NB4 (cell line): ENCODE results near the gene NAIF1.

Experiments
- MYC ChIP-seq: IDR thresholded peaks from 2 replicates; pipeline ENCODE4 v1.6.1; 2011; ENCODE audit warnings: low read depth, low read length
- POLR2A ChIP-seq: IDR thresholded peaks from 2 replicates; pipeline ENCODE4 v1.6.1; 2011; ENCODE audit warnings: mild to moderate bottlenecking; ENCODE audit not compliant: insufficient read length; ENCODE audit errors: extremely low read depth
- TF ChIP-seq, protein P1 (sequence below): IDR thresholded peaks from one replicate; pipeline ENCODE4 v1.5.1; 2012; ENCODE audit warnings: low read depth, low read length

DNA sequence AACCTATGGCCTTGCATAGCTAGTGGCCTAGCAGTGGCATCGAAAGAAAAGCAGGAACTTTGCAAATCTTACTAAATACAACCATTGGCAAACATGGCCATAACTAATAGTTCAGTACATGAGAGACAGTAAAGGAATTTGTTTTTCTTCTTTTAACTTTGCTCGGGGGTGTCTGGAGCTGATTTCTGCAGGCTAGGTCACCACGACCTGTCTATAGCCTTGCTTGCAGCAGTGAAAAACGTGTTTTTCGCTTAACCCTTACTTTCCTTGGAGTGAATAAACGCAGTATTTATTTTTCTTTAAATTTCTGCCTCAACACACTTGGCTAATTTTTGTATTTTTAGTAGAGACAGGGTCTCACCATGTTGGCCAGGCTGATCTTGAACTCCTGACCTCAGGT is 19.9 kb downstream of the NAIF1 start:
- TF ChIP-seq, protein P1, sequence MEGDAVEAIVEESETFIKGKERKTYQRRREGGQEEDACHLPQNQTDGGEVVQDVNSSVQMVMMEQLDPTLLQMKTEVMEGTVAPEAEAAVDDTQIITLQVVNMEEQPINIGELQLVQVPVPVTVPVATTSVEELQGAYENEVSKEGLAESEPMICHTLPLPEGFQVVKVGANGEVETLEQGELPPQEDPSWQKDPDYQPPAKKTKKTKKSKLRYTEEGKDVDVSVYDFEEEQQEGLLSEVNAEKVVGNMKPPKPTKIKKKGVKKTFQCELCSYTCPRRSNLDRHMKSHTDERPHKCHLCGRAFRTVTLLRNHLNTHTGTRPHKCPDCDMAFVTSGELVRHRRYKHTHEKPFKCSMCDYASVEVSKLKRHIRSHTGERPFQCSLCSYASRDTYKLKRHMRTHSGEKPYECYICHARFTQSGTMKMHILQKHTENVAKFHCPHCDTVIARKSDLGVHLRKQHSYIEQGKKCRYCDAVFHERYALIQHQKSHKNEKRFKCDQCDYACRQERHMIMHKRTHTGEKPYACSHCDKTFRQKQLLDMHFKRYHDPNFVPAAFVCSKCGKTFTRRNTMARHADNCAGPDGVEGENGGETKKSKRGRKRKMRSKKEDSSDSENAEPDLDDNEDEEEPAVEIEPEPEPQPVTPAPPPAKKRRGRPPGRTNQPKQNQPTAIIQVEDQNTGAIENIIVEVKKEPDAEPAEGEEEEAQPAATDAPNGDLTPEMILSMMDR = no peak
- TF ChIP-seq MYC = no peak
- no peak for TF ChIP-seq POLR2A
